NCI-H226 (cell line): ENCODE results near the gene AAMP.

ENCODE experiments used
- DNase-seq: peaks from one replicate; pipeline ENCODE4 v3.0.0-alpha.2; 2015

AAMP gene

DNA sequence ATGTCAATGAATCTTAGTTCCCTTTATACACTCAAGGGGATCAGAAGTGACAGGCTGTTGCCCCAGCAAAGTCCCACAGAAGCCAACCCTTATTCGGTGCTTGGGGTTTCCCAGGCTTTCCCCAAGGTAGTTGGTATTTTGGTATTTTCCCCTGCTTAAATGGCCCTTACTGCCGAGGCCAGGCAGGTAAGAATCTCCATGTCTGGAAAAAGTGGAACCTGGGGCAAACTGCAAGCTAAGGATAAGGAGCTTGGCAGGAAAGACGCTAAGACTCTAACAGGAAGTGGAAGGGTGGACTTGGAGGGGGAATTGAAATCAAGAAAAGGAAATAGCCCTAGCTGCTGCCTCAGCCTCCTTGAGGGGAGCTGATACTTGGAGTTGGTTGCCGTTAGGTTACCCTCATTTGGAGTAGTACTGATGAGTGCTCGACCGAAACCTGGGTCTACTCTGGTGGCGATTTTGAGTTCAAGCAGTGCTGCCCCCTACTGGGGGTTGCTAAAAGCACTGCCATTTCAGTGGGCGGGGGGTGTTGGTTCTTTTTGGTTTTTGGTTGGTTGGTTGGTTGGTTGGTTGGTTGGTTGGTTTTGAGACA is 12.5 kb downstream of the AAMP start:
- no peak for DNase-seq

- no peak for DNase-seq
These were observed 13.2 kb downstream of the AAMP start for GRCh38 chr2:218256612-218257350.

DNA sequence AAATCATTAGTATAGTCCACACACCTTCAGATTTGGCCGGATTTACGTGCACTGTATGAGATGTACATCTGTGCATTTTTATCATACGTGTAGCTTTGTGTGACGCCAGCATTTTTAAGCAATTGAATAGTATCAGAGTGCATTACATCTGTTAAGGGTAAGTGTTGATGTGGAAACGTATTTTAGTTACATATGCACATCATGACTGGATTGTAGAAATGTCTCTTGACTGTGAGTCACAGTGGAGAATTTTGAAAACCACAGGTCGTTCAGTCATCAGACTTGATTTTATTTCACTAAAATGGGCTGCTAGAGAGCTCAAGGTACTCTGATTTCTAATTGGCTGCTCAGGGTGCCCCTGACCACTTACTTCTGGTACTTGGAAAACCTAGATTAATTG is 14.5 kb downstream of the AAMP start:
- DNase-seq, result no peak

DNA sequence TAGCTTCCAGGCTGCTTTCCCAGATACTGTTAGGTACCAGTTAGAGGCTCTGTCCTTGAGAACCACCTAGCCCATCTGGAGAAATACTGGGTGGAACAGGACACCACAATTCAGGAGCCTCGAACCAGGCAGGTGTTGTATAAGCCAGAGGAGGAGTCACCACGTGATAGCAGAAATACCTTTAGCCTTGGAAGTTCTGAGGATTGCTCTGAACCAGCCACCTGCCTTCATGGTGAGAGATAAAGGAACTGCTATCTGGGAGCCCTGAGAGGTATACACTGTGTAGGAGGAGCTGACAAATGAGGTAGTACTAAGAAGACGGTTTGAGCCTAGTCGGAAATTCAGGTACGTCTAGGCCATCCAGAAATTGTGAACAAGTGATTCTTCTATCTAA is 16.7 kb downstream of the AAMP start:
- no peak for DNase-seq

DNA sequence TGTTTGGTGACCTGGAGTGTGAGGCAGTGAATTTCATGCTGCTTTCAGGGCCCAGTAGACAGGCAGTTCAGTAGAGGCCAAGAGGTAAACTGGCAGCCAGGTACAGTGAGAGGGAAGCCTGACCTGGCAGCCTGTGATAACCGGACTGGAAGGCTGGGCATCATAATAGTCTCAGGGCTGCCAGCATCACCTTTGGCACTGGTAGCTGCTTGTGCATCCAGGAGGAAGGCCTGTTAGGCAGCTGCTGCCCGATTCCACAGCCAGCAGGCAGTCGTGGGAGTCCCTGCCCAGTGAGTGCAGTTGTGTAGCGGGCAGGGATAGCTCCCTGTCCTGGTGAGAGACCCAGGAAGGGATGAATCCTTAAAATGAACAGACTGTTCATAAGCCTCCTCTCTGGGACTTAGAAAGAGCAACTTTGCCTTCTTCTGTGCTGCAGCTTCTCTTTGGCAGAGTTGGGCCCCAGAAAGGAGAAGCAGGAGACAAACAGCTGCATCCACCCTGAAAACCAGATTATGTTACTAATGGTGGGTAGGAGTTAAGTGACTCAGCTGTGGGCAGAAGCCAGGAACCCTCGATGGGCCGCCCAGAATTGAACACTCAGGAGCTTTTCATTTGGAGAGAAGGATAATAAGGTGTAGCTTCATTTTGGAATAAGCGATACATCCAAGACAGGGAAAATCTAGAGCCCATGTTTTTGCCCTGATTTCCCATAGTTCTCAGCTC is 17.3 kb downstream of the AAMP start:
- DNase-seq, result no peak

DNA sequence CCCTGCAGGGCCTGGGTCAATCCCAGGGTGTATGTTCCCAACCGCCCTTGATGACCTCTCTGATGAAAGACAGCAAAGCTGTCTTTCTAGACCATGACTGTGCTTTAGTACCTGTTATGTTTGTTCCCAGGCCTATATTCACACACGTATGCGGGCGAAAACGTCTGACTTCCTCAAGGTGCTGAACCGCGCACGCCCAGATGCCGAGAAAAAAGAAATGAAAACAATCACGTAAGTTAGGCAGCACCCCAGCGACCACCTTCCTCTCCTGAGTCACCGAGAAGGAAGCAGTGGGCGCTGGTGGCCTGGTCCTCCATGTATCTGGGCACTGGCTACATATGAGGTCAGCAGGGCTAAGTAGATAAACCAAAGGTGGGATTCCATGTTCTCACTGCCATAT is 20.2 kb downstream of the AAMP start:
- no peak for DNase-seq

GRCh38 chr2:218245214-218245613 is 24.7 kb downstream of the AAMP start:
- DNase-seq, result no peak

DNA sequence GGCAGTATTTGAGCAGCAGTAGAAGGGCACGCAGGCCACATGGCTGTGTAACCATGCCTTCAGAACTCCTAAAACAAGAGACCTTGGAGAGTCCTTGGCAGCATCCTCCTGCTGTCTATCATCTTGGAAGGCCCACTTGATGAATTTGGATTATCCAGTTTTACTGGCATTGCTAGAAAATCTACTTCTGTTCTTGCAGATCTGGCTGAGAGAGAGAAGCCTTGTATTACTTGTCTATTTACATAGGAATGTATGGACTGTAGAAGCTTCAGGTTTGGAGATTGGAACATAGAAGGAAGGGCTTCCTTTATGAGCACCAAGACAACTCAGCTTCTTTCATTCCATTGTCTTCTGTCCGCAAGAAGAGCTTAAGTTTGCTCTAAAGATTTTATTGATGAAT is 25.3 kb downstream of the AAMP start:
- DNase-seq, result no peak

DNA sequence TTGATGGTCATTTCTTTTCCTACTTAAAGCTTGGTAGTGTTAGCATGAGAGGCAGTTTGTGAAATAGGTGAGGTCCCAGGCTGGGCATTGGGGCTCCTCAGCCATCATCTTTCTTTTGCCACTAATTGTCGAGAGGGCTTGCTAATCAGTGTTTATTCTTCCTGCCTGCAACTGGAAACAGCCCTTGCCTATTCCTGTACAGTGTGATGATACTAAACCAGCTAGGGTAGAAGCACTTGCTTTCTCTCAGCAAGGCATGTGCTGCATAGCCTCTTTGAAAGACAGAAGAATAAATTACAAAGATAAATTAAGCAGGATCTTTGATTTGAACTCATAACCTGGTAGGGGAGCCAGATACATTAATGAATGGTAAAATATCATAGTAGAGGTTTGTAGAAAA is 25.7 kb downstream of the AAMP start:
- DNase-seq, result no peak

DNA sequence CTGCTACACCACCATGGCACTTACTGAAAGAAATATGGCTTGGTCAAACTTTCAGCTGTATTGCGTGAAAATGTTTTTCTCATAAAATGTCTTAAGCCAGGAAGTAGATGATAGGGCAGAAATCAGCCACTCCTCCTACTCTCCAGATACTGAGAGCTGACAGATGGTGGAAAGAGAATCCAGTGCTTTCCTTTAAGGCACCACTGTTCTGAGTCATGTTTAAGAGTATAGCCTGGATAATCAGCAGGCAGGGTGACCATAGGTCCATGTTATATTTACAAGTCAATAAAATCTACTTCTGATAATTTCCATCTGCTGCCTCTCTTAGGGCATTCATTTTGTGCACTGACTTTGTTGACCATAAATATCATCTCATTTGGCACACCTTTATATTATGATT is 31.1 kb downstream of the AAMP start:
- no peak for DNase-seq

- no peak for DNase-seq
These were observed 33.1 kb downstream of the AAMP start for GRCh38 chr2:218236829-218237228.

- DNase-seq, result no peak
These were observed 34.9 kb downstream of the AAMP start for GRCh38 chr2:218235017-218235416.

- DNase-seq, result no peak
These were observed 35.4 kb downstream of the AAMP start for GRCh38 chr2:218234521-218234920.

- DNase-seq, result no peak
These were observed 36.4 kb downstream of the AAMP start for GRCh38 chr2:218233543-218233942.

DNA sequence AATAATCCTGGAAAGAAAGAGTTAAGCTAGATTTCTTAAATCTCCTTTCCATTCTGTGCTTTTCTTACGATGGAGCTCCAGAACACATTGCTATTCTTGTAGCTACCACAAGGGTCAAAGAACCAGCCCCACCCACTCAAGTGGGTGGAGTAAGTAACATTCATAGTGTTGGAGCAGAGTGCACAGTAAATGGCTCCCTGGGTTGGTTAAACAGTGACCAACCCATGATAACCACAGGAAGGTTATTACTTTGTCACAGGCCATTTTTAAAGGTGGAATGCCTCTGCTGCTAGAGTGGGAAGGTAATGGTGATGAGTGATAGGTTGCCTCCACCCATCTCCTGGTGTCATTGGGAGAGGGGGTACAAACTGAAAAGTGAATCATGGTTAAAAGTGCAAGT is 39.1 kb downstream of the AAMP start:
- DNase-seq, result no peak

GRCh38 chr2:218229851-218230250 is 40.1 kb downstream of the AAMP start:
- DNase-seq, result no peak

- peak; percentile 5 for DNase-seq
These were observed 40.7 kb downstream of the AAMP start for GRCh38 chr2:218229239-218229638.

GRCh38 chr2:218228366-218229090 is 41.4 kb downstream of the AAMP start:
- DNase-seq, result peak; percentile 21

DNA sequence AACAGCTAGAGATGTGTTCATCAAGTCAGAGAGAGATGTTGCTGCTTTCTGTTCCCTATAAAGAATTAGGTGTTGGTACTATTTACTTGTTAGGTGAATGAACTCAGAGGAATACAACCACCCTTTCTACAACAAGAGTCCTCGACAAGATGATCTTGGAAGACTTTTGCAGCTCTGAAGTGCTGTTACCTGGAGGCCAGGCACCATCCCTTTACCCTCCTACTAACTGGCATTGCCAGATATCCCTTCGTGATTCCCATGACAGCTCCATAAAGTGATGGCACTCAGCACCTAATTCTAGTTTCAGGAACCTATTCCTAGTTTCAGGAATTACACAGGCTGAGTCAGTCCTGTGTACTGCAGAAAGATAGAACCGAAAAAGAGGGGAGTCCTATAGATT is 43.0 kb downstream of the AAMP start:
- DNase-seq, result no peak

GRCh38 chr2:218224186-218224585 is 45.8 kb downstream of the AAMP start:
- DNase-seq, result no peak

DNA sequence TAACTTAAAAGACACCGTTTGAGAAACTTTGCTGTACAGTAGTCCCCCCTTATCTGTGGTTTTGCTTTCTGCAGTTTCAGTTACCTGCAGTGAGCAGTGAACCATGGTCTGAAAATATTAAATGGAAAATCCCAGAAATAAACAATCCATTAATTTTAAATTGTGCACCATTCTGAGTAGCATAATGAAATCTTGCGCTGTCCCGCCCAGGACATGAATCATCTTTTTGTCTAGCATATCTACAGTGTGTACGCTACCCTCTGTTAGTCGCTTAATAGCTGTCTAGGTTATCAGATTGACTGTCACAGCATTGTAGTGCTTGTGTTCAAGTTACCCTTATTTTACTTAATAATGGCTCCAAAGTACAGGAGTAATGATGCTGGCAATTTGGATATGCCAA is 46.9 kb downstream of the AAMP start:
- DNase-seq, result no peak

GRCh38 chr2:218221000-218221399 is 48.9 kb downstream of the AAMP start:
- DNase-seq, result no peak

GRCh38 chr2:218219934-218220333 is 50.0 kb downstream of the AAMP start:
- DNase-seq, result no peak
